NCI-H2196 (cell line): ENCODE results near the gene PRMT3.
"Not testable (repeated sequence)": the region's sequence is repeated elsewhere in the genome, so short reads cannot be mapped to it uniquely, and the experiment has no call there.

Experiments used
- DNase-seq: peaks from one replicate; lab custom pipeline; 2025; ENCODE audit not compliant: unreplicated experiment; lab: John Stamatoyannopoulos, UW

Gene PRMT3

DNA sequence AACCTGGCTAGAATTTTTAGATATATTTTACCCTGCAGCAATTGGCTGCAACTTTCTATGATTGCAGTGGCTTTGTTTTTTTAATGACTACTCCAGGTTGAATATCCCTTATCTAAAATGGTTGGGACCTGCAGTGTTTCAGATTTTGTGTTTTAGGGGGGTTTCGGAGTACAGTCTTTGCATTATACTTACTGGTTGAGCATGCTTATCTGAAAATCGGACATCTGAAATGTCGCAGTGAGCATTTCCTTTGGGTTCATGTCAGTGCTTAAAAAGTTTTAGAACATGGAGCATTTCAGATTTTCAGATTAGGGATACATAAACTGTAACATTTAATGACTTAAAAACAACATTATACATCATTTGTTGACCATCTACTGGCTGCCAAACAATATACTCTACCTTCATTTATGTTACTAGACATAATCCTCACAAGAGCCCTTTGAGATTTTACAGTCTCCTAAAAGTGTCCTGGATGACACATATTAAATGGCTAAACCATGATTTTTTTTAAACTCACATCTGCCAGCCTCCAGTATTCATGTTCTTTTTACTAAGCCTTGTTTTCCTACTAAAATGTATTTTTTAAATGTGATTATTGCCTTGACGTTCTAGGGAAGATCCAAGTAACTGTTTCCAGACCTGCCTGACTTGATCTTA is 66.3 kb downstream of the PRMT3 start:
- DNase-seq, result no peak

- DNase-seq, result no peak
Measured at GRCh38 chr11:20457001-20457799, 69.7 kb downstream of the PRMT3 start.

- no peak for DNase-seq
Measured at GRCh38 chr11:20457934-20458680, 70.6 kb downstream of the PRMT3 start.

- DNase-seq, result no peak
Measured at GRCh38 chr11:20458905-20459632, 71.6 kb downstream of the PRMT3 start.

DNA sequence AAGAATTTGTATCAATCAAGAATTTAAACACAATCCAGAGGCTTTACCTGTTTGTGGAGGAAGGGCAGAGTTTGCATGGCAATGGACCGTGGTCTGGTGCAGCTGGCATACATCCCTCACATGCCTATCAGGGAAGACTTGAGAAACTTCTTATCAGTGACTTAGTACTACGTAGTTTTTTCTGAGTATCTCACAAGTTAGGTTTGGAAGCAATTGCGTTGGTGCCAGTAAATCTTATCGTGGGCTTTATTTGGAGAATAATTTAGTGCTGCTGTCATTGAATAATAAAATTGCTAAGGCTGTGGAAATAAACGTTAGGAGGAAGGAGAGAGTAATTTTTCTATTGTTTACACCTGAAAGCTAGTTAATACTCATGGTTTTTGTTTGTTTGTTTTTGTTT is 72.3 kb downstream of the PRMT3 start:
- DNase-seq, result no peak

DNA sequence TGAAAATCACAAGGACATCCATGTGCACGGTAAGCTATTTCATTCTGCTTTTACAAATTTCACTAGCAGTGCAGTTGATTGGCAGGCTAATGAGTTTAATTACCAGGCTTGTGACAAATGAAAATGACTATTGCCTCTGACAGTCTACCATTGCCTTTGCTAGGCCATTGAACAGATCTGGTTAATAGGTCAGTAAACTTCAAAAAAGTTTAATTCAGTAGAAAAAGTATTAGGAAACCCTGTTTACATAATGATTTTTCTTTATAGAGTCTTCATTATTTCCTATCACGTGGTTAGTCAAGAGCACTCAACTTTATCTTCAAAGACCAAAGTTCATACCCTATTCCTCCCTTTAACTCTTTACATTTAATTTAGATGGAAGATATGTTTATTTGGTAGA is 77.0 kb downstream of the PRMT3 start:
- DNase-seq, result no peak

GRCh38 chr11:20467487-20468185 is 80.1 kb downstream of the PRMT3 start:
- DNase-seq, result no peak

- DNase-seq, result no peak
Measured at GRCh38 chr11:20470348-20470747, 82.8 kb downstream of the PRMT3 start.

- not testable (repeated sequence) for DNase-seq
Measured at GRCh38 chr11:20471929-20472328, 84.4 kb downstream of the PRMT3 start.

DNA sequence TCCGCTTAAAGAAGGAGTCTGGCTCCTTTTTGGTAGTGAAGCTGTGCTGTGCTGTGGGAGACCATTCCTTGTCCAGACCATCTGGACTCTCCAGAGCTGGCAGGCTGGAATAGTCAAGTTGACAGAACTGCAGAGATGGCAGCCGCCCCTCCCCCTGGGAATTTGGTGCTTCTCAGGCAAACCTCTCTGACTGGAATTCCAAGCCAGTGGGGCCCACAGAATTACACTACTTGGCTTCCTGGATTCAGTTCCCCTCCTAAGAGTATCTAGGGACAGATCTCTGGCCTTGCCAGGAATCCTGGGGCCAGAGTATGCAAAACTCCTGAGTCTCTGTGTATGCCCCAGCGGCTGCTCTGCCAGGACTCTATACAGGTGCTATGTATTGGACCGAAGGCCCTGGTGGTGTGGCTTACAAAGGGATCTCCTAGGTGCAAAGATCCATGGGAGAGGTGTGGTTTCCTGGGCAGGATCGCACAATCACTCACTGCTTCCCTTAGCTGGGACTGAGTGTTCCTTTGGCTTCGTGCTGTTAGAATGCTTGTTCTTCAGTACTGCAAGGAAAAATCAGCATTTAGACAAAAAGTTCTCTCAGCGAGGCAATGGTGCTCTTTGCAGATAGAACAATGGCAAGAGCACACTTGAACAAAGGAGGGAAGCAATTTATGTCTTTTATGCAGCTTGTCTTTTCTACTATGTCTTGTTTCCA is 86.8 kb downstream of the PRMT3 start:
- DNase-seq, result no peak

DNA sequence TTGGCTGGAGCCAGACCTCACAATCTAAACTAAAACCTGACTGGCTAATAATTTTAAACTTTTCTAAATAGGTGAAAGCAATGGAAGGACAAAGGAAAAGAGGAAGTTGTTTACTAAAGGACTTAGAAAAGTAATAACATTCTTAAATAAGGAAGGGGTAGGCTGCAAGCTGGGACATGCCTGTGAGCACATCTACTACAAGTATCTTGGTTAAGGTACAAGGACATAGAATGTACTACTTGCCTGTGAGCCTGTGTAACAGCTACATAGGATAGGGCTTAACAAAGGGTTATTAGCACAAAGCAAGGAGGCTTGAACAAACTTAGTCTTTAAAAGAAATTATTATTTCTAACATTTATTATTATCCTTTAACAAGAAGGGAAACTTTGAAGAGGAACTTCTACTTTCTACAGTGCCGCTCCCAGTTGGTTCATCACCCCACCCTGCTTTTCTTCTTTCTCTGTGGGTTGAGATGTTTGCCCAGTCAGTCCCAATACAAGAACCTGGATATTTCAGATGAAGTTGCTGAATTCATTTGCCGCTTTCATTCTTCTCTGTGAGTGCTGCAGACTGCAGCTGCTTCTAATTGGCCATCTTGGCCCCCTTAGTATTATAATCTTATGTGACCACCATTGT is 87.5 kb downstream of the PRMT3 start:
- no peak for DNase-seq

- DNase-seq, result no peak
Measured at GRCh38 chr11:20477418-20478090, 90.0 kb downstream of the PRMT3 start.

- DNase-seq, result no peak
Measured at GRCh38 chr11:20479513-20479912, 92.0 kb downstream of the PRMT3 start.

GRCh38 chr11:20483931-20484330 is 96.4 kb downstream of the PRMT3 start:
- DNase-seq, result no peak

GRCh38 chr11:20484416-20484815 is 96.9 kb downstream of the PRMT3 start:
- DNase-seq, result not testable (repeated sequence)

DNA sequence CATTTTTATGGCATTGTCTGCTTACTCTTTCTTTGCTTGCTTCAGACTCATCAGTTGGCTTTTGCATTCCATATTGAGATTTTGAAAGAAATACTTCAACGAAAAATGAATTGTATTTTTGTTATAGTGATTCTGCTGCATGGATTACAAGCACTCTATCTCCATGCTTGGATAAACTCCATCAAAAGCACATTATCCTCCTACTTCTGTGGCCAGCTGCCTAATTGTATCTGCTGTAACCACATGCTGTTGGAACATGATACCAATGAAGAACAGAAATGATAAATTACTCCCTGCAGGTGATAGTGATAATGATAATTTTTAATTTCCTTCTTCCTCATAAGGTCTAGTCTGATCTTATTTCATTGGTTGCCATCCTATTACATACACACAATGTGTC is 100.8 kb downstream of the PRMT3 start:
- peak; percentile 80 for DNase-seq

DNA sequence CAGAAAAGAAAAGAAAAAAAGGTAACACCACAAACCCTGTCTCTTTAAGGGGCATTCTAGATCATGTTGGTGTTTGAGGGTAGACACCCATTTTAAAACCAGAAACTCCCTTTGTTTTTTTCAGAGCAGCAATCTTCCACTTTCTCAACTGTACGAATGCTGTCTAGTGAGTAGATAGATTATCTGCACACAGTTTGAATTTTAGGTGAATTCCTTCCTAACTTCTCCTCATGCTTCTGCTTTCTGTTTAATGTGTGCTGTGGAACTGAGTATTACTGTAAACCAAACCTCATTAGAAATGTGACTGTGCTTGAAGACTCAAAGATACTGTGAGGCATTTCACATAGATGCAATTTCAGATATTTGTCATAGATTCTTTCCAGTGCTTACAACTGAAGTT is 102.4 kb downstream of the PRMT3 start:
- DNase-seq, result no peak

DNA sequence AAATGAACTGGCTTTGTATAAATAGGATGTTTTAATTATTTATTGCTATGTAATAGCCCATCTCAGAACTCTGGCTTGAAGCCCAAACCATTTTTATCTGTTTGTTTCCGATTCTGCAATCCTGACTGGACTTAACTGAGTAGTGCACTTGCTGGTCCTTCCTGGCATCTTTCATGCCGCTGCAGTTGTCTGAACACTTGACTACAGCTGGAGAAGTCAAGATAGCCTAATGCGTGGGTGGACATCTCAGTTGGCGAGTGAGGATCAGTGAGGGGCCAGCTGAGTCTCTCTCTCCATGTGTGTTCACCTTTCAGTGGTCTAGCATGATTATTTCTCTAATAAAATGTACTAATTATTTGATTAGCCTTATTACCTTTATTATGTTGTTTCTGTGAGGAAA is 105.8 kb downstream of the PRMT3 start:
- DNase-seq, result no peak
